Uterus (tissue), 4 donors: Measurements from ENCODE around the gene SNAI1. TPM values are rescaled to one million over a fixed set of nuclear protein-coding genes. Genes with fewer than 3 reads are reported as not detected.

Source experiments
- DNase-seq, 2 donors: peaks; one replicate each; pipeline ENCODE4 v3.0.0-alpha.2; 2019 to 2020
- H3K27ac ChIP-seq, 2 donors: fragments of 200-600 bp; sonication (generic); 1 replicate in 1 of 2; 2 replicates in 1 of 2; pipeline ENCODE4 v1.5.1; 2016 to 2018
- H3K27me3 ChIP-seq, 2 donors: fragments of 200-600 bp; sonication (generic); one replicate each; pipeline ENCODE4 v1.5.1; 2018 to 2019; ENCODE audit warnings: control low read depth in 1 of 2
- H3K36me3 ChIP-seq, 2 donors: fragments of 200-600 bp; sonication (generic); one replicate each; pipeline ENCODE4 v1.5.1; 2019; ENCODE audit warnings: control low read depth in 1 of 2
- H3K4me1 ChIP-seq, 2 donors: fragments of 200-600 bp; sonication (generic); one replicate each; pipeline ENCODE4 v1.5.1; 2018 to 2019; ENCODE audit warnings: control low read depth in 1 of 2
- H3K4me3 ChIP-seq, 2 donors: fragments of 200-600 bp; sonication (generic); 1 replicate in 1 of 2; 2 replicates in 1 of 2; pipeline ENCODE4 v1.5.1; 2018 to 2019; ENCODE audit warnings: mild to moderate bottlenecking in 1 of 2
- H3K9me3 ChIP-seq, 2 donors: fragments of 200-600 bp; sonication (generic); one replicate each; pipeline ENCODE4 v1.5.1; 2019; ENCODE audit warnings: control low read depth in 1 of 2
- CTCF ChIP-seq, 4 experiments: fragments of 200-600 bp in 2 of 4; fragments of 450-650 bp in 2 of 4; sonication (generic) in 2 of 4; IDR thresholded peaks; one replicate each; pipeline ENCODE4 v1.5.1; 2016 to 2019; ENCODE audit warnings: antibody characterized with exemption in 4 of 4, mild to moderate bottlenecking in 2 of 4, moderate library complexity in 1 of 4
- POLR2A ChIP-seq, 2 donors: fragments of 450-650 bp; IDR thresholded peaks; one replicate each; pipeline ENCODE4 v1.6.1; 2016; ENCODE audit warnings: antibody characterized with exemption in 2 of 2, mild to moderate bottlenecking in 1 of 2, moderate library complexity in 1 of 2
- intact Hi-C: fragments of 100-400 bp; cut with DNase I; formaldehyde crosslinking; loops from one replicate; pipeline ENCODE4 v1.15.1; 2023; ENCODE audit warnings: low total_unique reads
- total RNA-seq, 4 donors: library from RNA; depleted of rRNA in 3 of 4; stranded (reverse); fragments of >200 nt in 3 of 4; gene quantifications; one replicate each; pipeline versions ENCODE4 v1.1.0 to v1.2.4, GENCODE V29; 2014 to 2023
- donor health status: DM: yes; HTN: yes; CAD: no.

Gene SNAI1
- total RNA-seq, 4 donors from 2014 or later = 1.0 to 15.4 (median 4.5) TPM

- H3K9me3 ChIP-seq = no peaks in the 10 kb centered on the region
- no peaks in the 10 kb centered on the region for H3K27me3 ChIP-seq
- no peaks in the 10 kb centered on the region for H3K4me1 ChIP-seq
- no peak overlapping the region for H3K27ac ChIP-seq
- TF ChIP-seq CTCF (IDR thresholded peaks at IDR 0.05) (no peak), POLR2A (IDR thresholded peaks at IDR 0.05) (no peak)
- H3K36me3 ChIP-seq = no peaks in the 10 kb centered on the region
- intact Hi-C loops = no loop called here
- no peak for DNase-seq
- H3K4me3 ChIP-seq = no peak overlapping the region
Measured at GRCh38 chr20:49966861-49967260, 15.9 kb upstream of the SNAI1 start.

- intact Hi-C loops = no loop called here
- Histone ChIP-seq H3K36me3 (no peaks in the 10 kb centered on the region), H3K27me3 (no peaks in the 10 kb centered on the region), H3K4me3 (no peak overlapping the region), H3K27ac (no peak overlapping the region), H3K4me1 (no peaks in the 10 kb centered on the region), H3K9me3 (no peaks in the 10 kb centered on the region)
- no peak for TF ChIP-seq POLR2A (IDR thresholded peaks at IDR 0.05)
- no peak for TF ChIP-seq CTCF (IDR thresholded peaks at IDR 0.05)
- no peak for DNase-seq
Measured at GRCh38 chr20:49969234-49969633, 13.5 kb upstream of the SNAI1 start.

GRCh38 chr20:49969946-49970345 is 12.8 kb upstream of the SNAI1 start:
- intact Hi-C loops = no loop called here
- no peak overlapping the region for H3K4me3 ChIP-seq
- TF ChIP-seq POLR2A (IDR thresholded peaks at IDR 0.05) (no peak), CTCF (IDR thresholded peaks at IDR 0.05) (no peak)
- H3K27ac ChIP-seq = no peak overlapping the region
- no peaks in the 10 kb centered on the region for H3K9me3 ChIP-seq
- H3K4me1 ChIP-seq = no peaks in the 10 kb centered on the region
- H3K27me3 ChIP-seq = no peaks in the 10 kb centered on the region
- no peak for DNase-seq
- no peaks in the 10 kb centered on the region for H3K36me3 ChIP-seq

GRCh38 chr20:49970498-49970897 is 12.3 kb upstream of the SNAI1 start:
- intact Hi-C loops = no loop called here
- no peak for TF ChIP-seq POLR2A (IDR thresholded peaks at IDR 0.05)
- TF ChIP-seq CTCF (IDR thresholded peaks at IDR 0.05) = no peak
- H3K4me1 ChIP-seq = no peaks in the 10 kb centered on the region
- no peak for DNase-seq
- H3K27me3 ChIP-seq = no peaks in the 10 kb centered on the region
- no peak overlapping the region for H3K4me3 ChIP-seq
- H3K9me3 ChIP-seq = no peaks in the 10 kb centered on the region
- H3K27ac ChIP-seq = no peak overlapping the region
- no peaks in the 10 kb centered on the region for H3K36me3 ChIP-seq

GRCh38 chr20:49973981-49974380 is 8.8 kb upstream of the SNAI1 start:
- Histone ChIP-seq H3K27me3 (no peaks in the 10 kb centered on the region), H3K4me1 (no peaks in the 10 kb centered on the region), H3K4me3 (no peak overlapping the region), H3K9me3 (no peaks in the 10 kb centered on the region), H3K27ac (no peak overlapping the region), H3K36me3 (no peaks in the 10 kb centered on the region)
- TF ChIP-seq CTCF (IDR thresholded peaks at IDR 0.05) = no peak
- intact Hi-C loops = no loop called here
- DNase-seq = no peak
